Measurements from ENCODE around the gene BCL2L15. TPM values are rescaled to one million over a fixed set of nuclear protein-coding genes. Genes with fewer than 3 reads are reported as not detected.
"Not testable (repeated sequence)": the region's sequence is repeated elsewhere in the genome, so short reads cannot be mapped to it uniquely, and the experiment has no call there.

BCL2L15 gene
- total RNA-seq, 1 donor from 2014 or later, result 1.0 TPM

DNA sequence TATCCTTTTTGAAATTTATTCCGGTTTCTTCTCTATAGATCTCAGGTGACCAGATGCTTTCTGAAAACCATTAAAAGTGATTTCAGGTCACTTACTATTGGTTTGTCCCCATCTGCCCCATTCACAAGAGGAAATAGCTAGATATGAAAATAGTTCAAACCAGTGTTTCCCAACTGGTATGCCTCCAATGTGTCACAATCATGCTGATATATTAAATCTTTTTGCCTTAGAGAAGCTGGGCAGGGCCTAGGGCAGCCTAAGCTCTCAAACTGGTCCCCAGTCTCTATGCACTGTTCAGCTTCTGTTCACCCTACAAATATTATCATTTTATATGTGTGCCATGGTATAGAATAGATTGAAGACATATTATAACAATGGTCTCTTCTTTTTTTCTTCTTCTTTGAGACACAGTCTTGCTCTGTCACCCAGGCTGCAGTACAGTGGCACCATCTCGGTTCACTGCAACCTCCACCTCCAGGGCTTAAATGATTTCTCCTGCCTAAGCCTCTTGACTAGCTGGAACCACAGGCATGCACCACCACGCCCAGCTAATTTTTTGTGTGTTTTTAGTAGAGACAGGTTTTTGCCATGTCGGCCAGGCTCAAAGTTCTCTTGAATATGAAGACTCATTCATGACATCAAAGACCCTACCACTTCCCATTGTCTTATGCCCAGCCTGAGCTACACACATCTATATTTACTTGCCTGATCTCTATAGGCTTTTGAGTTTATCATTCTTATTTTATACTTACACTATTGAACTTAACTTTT, 31.6 kb downstream of the BCL2L15 start:
- no peak overlapping the region for H3K27ac Mint-ChIP-seq
- intact Hi-C loops (cut with micrococcal nuclease), result no loop called here
- H3K4me3 Mint-ChIP-seq, result no peak overlapping the region
- peaks cover 61% of the 10 kb centered on the region for H3K36me3 Mint-ChIP-seq (ENCODE audit: low read depth)
- DNase-seq, result peak; percentile 24
- H3K4me1 Mint-ChIP-seq, result peaks cover 37% of the 10 kb centered on the region
- H3K9me3 Mint-ChIP-seq, result peaks cover 5% of the 10 kb centered on the region
- H3K27me3 Mint-ChIP-seq, result no peaks in the 10 kb centered on the region

DNA sequence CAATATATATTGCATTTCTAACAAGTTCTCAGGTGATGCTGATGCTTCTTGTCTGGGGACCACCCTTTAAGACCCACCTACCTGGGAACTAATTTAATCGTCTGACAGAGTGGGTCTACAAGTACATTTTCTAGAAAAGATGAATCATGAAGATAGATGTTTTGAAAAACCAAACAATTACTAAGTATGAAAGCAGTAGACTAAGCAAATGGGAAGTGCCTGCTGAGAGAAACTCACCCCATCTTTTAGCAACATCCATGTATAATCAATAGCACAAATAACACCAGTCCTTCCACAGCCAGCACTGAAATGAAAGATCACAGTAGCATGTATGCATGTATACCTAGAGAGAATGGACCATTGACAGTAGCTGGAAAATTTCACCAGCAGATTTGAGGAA, 33.1 kb downstream of the BCL2L15 start:
- Mint-ChIP-seq H3K4me3 (no peak overlapping the region), H3K27ac (peak overlapping the region; percentile 42), H3K9me3 (peaks cover 5% of the 10 kb centered on the region), H3K4me1 (peaks cover 34% of the 10 kb centered on the region), H3K36me3 (ENCODE audit: low read depth) (peaks cover 69% of the 10 kb centered on the region), H3K27me3 (no peaks in the 10 kb centered on the region)
- intact Hi-C loops (cut with micrococcal nuclease), result loop anchor here (5.0 kb wide), 1 partner anchor 48 kb away; the partner anchor contains the start of gene AP4B1
- DNase-seq, result no peak

DNA sequence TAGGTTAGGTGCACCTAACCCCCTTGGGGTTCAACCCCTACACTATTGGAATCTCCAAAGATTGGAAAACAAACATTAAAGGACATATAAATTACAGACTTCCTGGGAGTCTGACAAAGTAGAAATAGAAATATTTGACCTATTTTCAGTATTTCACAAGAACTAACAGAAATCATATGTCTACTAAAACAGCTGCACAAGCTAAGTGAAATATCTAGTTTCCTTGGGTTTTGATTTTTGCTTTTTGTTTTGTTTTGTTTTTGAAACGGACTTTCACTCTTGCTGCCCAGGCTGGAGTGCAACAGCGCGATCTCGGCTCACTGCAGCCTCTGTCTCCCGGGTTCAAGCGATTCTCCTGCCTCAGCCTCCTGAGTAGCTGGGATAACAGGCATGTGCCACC, 34.7 kb downstream of the BCL2L15 start:
- peaks cover 30% of the 10 kb centered on the region for H3K4me1 Mint-ChIP-seq
- not testable (repeated sequence) for H3K4me3 Mint-ChIP-seq, H3K27me3 Mint-ChIP-seq, H3K9me3 Mint-ChIP-seq, H3K27ac Mint-ChIP-seq, DNase-seq
- intact Hi-C loops (cut with micrococcal nuclease), result loop anchor here (5.0 kb wide), 1 partner anchor 50 kb away; the partner anchor contains the start of gene AP4B1
- H3K36me3 Mint-ChIP-seq (ENCODE audit: low read depth), result peaks cover 70% of the 10 kb centered on the region

DNA sequence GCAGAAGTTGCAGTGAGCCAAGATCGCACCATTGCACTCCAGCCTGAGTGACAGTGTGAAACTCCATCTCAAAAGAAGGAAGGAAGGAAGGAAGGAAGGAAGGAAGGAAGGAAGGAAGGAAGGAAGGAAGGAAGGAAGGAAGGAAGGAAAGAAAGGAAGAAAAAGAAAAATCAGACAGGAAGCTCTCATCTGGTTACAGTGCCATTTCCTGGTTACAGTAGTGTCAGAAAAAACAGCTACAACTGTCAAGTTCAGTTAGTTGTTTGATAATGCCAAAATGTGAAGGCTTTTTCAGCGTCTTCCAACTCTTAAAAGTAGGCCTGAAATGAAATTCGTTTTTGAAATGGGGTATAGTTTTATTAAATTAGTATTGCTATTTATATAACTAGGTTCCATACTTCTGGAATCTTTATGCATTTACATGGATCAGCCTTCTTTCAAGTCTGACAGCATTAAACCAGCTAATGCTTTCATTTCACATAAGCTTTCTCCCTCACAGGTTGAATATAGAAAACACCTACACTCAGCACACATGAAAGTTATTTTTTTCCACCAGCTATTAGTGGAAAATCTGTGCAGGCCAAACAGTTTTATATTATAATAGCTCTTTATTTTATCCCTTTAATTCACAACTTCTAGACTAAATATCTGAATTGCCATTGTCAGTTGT, 37.1 kb downstream of the BCL2L15 start:
- Mint-ChIP-seq H3K27ac (peak overlapping the region; percentile 39), H3K36me3 (ENCODE audit: low read depth) (peaks cover 72% of the 10 kb centered on the region), H3K27me3 (no peaks in the 10 kb centered on the region), H3K4me1 (peaks cover 23% of the 10 kb centered on the region), H3K9me3 (peaks cover 5% of the 10 kb centered on the region), H3K4me3 (no peak overlapping the region)
- intact Hi-C loops (cut with micrococcal nuclease), result loop anchor here (5.0 kb wide), 1 partner anchor 52 kb away; the partner anchor contains the start of gene AP4B1
- DNase-seq, result no peak

DNA sequence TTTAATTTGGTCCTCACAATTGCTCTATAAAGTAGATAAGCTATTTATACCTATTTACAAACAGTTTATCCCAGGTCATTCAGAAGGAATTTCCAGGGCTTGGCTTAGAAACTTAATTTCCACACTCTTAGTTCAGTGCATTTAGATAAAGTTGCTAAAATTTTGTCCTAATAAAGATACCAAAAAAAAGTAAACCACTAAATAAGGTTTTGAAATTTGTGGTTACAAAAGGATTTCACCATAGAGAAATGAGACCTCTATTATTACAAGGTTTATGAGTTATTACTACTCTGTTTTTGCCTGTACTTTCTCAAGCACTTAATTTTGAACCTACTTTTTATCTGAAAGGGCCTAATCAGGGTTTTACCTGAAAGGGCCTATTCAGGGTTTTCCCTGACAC, 38.3 kb downstream of the BCL2L15 start:
- Mint-ChIP-seq H3K9me3 (peaks cover under 1% of the 10 kb centered on the region), H3K36me3 (ENCODE audit: low read depth) (peaks cover 64% of the 10 kb centered on the region), H3K27me3 (no peaks in the 10 kb centered on the region), H3K4me3 (no peak overlapping the region), H3K27ac (no peak overlapping the region), H3K4me1 (peaks cover 13% of the 10 kb centered on the region)
- intact Hi-C loops (cut with micrococcal nuclease), result no loop called here
- DNase-seq, result no peak

DNA sequence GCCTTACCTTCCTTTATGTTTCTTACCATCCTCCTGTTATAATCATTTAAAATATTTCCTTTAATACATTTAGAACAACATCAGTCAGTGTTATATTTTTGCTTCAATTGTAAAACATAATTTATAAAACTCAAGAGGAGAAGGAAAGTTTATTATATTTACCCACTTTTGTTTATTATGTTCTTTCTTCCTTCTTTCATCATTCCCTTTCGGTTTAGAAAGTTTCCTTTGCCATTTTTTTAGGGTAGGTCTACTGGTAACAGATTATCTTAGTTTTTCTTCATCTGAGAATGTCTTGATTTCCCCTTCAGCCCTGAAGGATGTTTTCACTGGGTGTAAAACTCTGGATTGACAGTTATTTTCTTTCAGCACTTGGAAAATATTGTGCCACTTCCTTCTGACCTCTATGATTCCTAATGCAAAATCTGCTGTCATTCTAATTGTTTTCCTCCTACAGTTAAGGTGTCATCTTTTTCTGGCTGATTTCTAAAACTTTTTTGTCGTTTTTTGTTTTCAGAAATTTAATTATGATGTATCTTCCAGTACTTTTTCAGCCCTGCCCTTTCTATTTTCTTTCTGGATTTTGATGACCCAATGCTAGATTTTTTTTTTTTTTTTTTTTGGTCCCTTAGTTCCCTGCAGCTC, 40.9 kb downstream of the BCL2L15 start:
- intact Hi-C loops (cut with micrococcal nuclease), result no loop called here
- H3K27ac Mint-ChIP-seq, result peak overlapping the region; percentile 75
- H3K36me3 Mint-ChIP-seq (ENCODE audit: low read depth), result peaks cover 73% of the 10 kb centered on the region
- H3K9me3 Mint-ChIP-seq, result no peaks in the 10 kb centered on the region
- no peak for DNase-seq
- peaks cover 10% of the 10 kb centered on the region for H3K4me1 Mint-ChIP-seq
- H3K27me3 Mint-ChIP-seq, result no peaks in the 10 kb centered on the region
- no peak overlapping the region for H3K4me3 Mint-ChIP-seq

DNA sequence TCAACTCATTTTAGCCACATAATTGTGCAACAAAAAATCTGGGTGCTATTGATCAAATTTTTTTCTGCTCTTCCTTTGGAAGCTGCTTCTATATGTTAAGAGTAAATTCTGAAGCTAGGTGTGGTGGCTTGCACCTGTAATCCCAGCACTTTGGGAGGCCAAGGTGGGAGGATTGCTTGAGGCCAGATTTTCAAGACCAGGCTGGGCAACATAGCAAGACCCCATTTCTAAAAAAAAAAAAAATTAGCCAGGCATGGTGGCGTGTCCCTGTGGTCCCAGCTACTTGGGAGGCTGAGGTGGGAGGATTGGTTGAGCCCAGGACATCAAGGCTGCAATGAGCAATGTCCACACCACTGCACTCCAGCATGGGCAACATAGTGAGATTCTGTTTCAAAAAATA, 50.8 kb downstream of the BCL2L15 start:
- Mint-ChIP-seq H3K9me3 (no peaks in the 10 kb centered on the region), H3K36me3 (ENCODE audit: low read depth) (peaks cover 56% of the 10 kb centered on the region), H3K27me3 (no peaks in the 10 kb centered on the region), H3K4me1 (peaks cover 4% of the 10 kb centered on the region), H3K4me3 (no peak overlapping the region), H3K27ac (no peak overlapping the region)
- intact Hi-C loops (cut with micrococcal nuclease), result loop anchor here (5.0 kb wide), 2 partner anchors 36 to 446 kb away; partner anchors contain the start of gene PTPN22
- DNase-seq, result no peak

DNA sequence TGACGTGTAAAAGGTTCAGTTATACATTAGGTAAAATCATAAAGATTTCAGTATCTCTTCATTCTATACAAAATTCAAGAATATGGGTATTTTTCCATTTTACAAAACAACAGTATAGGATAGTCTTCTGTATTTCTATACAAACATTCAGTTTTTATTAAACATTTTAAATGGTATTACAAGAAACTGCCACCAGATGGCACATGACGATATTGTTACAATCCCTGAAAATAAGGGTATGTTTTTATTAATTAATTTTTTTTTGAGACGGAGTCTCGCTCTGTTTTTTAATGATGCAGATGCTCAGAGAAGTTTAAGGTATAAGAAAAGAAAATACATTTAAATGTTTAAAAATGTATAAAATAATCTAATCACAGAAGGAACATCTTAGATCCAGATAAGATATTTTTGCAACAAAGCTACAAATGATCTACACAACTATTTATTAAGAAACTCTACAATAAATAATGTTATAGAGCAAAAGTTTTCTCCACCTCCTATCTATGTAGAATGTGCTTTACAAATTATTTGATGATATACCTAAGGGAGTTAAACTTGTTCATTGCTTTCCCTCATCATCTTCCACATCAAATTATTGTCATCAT, 51.6 kb downstream of the BCL2L15 start:
- Mint-ChIP-seq H3K36me3 (ENCODE audit: low read depth) (peaks cover 56% of the 10 kb centered on the region), H3K27ac (no peak overlapping the region), H3K4me1 (peaks cover 4% of the 10 kb centered on the region), H3K9me3 (no peaks in the 10 kb centered on the region), H3K4me3 (no peak overlapping the region), H3K27me3 (no peaks in the 10 kb centered on the region)
- DNase-seq, result peak; percentile 72
- intact Hi-C loops (cut with micrococcal nuclease), result loop anchor here (1.0 to 5.0 kb wide), 4 partner anchors 37 to 447 kb away; partner anchors contain the start of genes DCLRE1B, HIPK1 and PTPN22

DNA sequence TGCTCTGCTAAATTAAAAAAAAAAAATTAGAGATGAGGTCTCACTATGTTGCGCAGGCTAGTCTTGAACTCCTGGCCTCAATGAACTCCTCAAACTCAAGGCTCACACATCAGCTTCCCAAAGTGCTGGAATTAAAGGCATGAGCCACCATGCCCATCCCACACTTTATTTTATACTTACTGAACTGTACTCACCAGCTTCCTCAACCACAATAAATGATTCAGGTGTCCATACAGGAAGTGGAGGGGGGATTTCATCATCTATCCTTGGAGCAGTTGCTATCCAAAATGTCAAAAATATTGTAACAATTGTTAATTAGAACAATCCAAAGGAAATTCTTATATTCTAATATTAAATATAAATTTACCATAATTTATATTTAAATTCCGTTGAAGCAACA, 52.7 kb downstream of the BCL2L15 start:
- no peak overlapping the region for H3K4me3 Mint-ChIP-seq
- peaks cover 6% of the 10 kb centered on the region for H3K4me1 Mint-ChIP-seq
- H3K9me3 Mint-ChIP-seq, result no peaks in the 10 kb centered on the region
- DNase-seq, result no peak
- H3K27me3 Mint-ChIP-seq, result no peaks in the 10 kb centered on the region
- no peak overlapping the region for H3K27ac Mint-ChIP-seq
- H3K36me3 Mint-ChIP-seq (ENCODE audit: low read depth), result peaks cover 57% of the 10 kb centered on the region
- intact Hi-C loops (cut with micrococcal nuclease), result loop anchor here (1.0 to 5.0 kb wide), 4 partner anchors 38 to 448 kb away; partner anchors contain the start of genes DCLRE1B, HIPK1 and PTPN22

Other genes starting within 250 kb of the BCL2L15 start
- 15.6 and 19.2 TPM in 2 replicates for gene PHTF1, start 128.1 kb downstream of the BCL2L15 start, total RNA-seq
- gene RSBN1, start 75.1 kb downstream of the BCL2L15 start, total RNA-seq, result 20.9 and 21.5 TPM in 2 replicates
- 60.4 and 64.1 TPM in 2 replicates for gene PTPN22, start 15.9 kb downstream of the BCL2L15 start, total RNA-seq
- gene AP4B1, start 17.2 kb upstream of the BCL2L15 start, total RNA-seq, result 41.7 and 42.3 TPM in 2 replicates
- gene DCLRE1B, start 17.7 kb upstream of the BCL2L15 start, total RNA-seq, result 21.5 and 22.5 TPM in 2 replicates
- gene HIPK1, start 41.7 kb upstream of the BCL2L15 start, total RNA-seq, result 81.3 and 85.9 TPM in 2 replicates
- gene OLFML3, start 91.9 kb upstream of the BCL2L15 start, total RNA-seq, result 0.09 TPM in 1 of 2 replicates, not detected in the other

Measured in activated CD4-positive, alpha-beta T cell treated with anti-CD3 and anti-CD28 coated beads, Interleukin-2, amount 10 ng/mL, durations not matched to agents 24 days and 14 days (primary cell).